Measurements from ENCODE around the gene STK11IP. TPM values are rescaled to one million over a fixed set of nuclear protein-coding genes. Genes with fewer than 3 reads are reported as not detected.

The STK11IP gene
- total RNA-seq, 3 donors from 2014 or later, result 11.2 to 16.7 (median 15.7) TPM

- no peaks in the 10 kb centered on the region for H3K36me3 ChIP-seq
- H3K27ac ChIP-seq, result no peak overlapping the region
- no peak overlapping the region for H3K4me3 ChIP-seq
- H3K4me1 ChIP-seq, result peaks cover 5 to 6% of the 10 kb centered on the region in 2 donors
- intact Hi-C loops (cut with DNase I; ENCODE audit: low total_unique reads), result no loop called here
- no peak for TF ChIP-seq POLR2AphosphoS5 (IDR thresholded peaks at IDR 0.05)
- no peak for TF ChIP-seq CTCF (IDR thresholded peaks at IDR 0.05)
- no peak for TF ChIP-seq POLR2A (IDR thresholded peaks at IDR 0.05)
- no peaks in the 10 kb centered on the region for H3K27me3 ChIP-seq
- H3K9me3 ChIP-seq, result no peaks in the 10 kb centered on the region
- no peak for DNase-seq (ENCODE audit: low spot score in 2 of 2)
Measured at GRCh38 chr2:219555956-219556355, 41.7 kb upstream of the STK11IP start.

- Histone ChIP-seq H3K9me3 (no peaks in the 10 kb centered on the region), H3K4me3 (no peak overlapping the region), H3K27me3 (no peaks in the 10 kb centered on the region), H3K4me1 (peaks cover 5% of the 10 kb centered on the region in 2 donors), H3K36me3 (no peaks in the 10 kb centered on the region), H3K27ac (no peak overlapping the region)
- intact Hi-C loops (cut with DNase I; ENCODE audit: low total_unique reads), result no loop called here
- no peak for DNase-seq (ENCODE audit: low spot score in 2 of 2)
- TF ChIP-seq POLR2AphosphoS5 (IDR thresholded peaks at IDR 0.05) (no peak), POLR2A (IDR thresholded peaks at IDR 0.05) (no peak), CTCF (IDR thresholded peaks at IDR 0.05) (no peak)
Measured at GRCh38 chr2:219556413-219556812, 41.2 kb upstream of the STK11IP start.

- Histone ChIP-seq H3K9me3 (no peaks in the 10 kb centered on the region), H3K4me3 (no peak overlapping the region), H3K36me3 (no peaks in the 10 kb centered on the region), H3K27me3 (no peaks in the 10 kb centered on the region), H3K27ac (no peak overlapping the region), H3K4me1 (no peaks in the 10 kb centered on the region)
- DNase-seq (ENCODE audit: low spot score in 2 of 2), result no peak
- intact Hi-C loops (cut with DNase I; ENCODE audit: low total_unique reads), result no loop called here
- no peak for TF ChIP-seq POLR2AphosphoS5 (IDR thresholded peaks at IDR 0.05)
- no peak for TF ChIP-seq CTCF (IDR thresholded peaks at IDR 0.05)
- no peak for TF ChIP-seq POLR2A (IDR thresholded peaks at IDR 0.05)
Measured at GRCh38 chr2:219557320-219557719, 40.3 kb upstream of the STK11IP start.

DNA sequence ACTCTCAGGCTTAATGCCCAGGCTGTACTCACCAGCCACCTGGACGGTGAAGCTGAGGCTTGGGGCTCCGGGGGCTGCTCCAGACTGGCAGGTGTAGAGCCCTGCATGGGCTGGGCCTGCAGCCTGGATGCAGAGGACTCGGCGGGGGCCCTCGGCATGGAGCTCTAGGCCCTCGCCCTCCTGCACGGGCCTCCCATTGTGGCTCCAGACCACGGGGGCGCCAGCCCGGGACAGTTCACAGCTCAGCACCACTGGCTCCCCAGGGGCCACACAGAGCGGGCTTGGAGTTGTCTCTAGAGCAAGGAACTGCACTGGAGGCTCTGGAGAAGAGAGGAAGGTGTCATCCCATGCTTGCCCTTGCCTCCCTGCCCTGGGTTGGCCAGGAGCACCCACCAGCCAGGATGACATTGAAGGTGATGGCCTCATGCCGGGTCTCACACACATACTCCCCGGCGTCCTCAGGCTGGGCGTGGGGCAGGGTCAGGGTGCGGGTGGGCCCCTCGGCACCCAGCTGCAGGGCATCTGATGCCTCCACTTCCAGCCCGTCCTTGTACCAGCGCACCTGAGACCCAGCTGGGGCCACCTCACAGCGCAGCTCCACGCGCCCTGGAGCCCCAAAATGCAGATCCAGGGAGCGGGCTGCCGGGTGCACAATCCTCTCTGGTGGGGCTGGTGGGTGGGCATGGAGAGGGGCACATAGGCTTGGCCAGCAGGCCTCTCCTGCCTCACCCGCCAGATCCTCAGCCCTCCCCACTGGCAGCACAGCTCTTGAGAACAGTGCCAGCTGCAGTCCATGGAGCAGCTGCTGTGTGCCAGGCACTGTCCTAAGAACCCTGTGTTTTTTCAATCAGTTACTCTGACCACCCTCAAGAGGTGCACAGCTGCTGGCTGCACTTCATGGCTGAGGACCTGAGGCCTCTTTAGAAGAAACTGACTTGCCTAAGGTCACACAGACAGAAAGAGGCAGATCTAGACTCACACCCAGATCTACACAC is 39.6 kb upstream of the STK11IP start:
- Histone ChIP-seq H3K4me3 (no peak overlapping the region), H3K36me3 (no peaks in the 10 kb centered on the region), H3K4me1 (no peaks in the 10 kb centered on the region), H3K9me3 (no peaks in the 10 kb centered on the region), H3K27me3 (no peaks in the 10 kb centered on the region), H3K27ac (no peak overlapping the region)
- TF ChIP-seq CTCF (IDR thresholded peaks at IDR 0.05) (no peak), POLR2AphosphoS5 (IDR thresholded peaks at IDR 0.05) (no peak), POLR2A (IDR thresholded peaks at IDR 0.05) (no peak)
- no peak for DNase-seq (ENCODE audit: low spot score in 2 of 2)
- intact Hi-C loops (cut with DNase I; ENCODE audit: low total_unique reads), result no loop called here

DNA sequence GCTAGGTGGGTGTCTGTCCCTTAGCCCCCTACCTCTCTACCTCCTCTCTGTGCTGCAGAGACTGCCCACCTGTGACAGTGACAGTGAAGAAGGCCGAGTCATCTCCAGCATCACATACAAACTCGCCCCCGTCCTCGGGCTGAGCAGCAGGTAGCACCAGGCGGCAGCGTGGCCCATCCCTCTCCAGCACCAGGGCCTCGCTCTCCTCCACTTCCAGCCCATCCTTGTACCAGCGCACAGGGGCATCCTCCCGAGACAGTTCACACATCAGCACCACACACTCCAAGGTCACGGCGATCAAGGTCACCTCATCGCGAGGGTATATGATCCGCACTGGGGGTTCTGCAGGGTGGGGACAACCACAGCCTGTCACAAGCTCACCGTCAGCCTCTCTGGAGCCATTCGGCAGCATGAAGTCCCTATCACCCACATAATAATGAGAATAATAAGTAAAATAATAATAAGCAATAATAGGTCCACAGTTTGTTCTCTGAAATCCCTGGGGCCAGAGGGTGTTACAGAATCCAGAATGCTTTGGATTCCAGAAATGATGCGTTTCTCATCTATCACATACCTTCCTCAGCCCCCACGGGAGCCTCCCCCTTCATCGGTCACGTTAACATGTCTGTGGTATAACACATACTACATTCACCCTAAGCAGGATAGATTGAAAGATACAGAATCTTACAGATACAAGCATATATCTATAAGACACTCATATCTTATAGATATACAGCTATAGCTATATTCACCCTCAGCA is 38.3 kb upstream of the STK11IP start:
- no peaks in the 10 kb centered on the region for H3K36me3 ChIP-seq

More for the DNA sequence above, 38.3 kb upstream of the STK11IP start:
- intact Hi-C loops (cut with DNase I; ENCODE audit: low total_unique reads), result no loop called here
- H3K4me3 ChIP-seq, result no peak overlapping the region
- TF ChIP-seq CTCF (IDR thresholded peaks at IDR 0.05) (no peak), POLR2AphosphoS5 (IDR thresholded peaks at IDR 0.05) (no peak), POLR2A (IDR thresholded peaks at IDR 0.05) (no peak)
- no peaks in the 10 kb centered on the region for H3K9me3 ChIP-seq
- no peak for DNase-seq (ENCODE audit: low spot score in 2 of 2)
- no peaks in the 10 kb centered on the region for H3K27me3 ChIP-seq
- H3K4me1 ChIP-seq, result no peaks in the 10 kb centered on the region
- no peak overlapping the region for H3K27ac ChIP-seq
